MV-4-11 (cell line): ENCODE measurements around the gene LIN28A.

Source experiments
- DNase-seq: peaks from one replicate; lab custom pipeline; 2025; lab: John Stamatoyannopoulos, UW

LIN28A gene

GRCh38 chr1:26434161-26434752 lies 23.6 kb downstream of the LIN28A start:
- DNase-seq = no peak

DNA sequence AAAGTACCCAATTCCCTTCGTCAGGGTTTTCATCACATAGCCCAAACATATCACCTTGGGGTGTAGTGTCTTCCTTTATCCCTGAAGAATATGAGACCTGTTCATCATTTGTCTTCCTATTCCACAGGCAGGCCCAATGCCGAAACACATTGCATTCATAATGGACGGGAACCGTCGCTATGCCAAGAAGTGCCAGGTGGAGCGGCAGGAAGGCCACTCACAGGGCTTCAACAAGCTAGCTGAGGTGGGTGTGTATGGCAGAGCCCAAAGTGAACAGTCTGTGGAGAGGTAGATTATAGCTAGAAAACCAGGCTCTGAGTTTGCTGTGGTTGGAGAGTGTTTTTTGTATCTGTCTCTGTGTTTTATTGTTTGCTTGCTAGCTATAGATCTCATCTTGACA lies 27.4 kb downstream of the LIN28A start:
- no peak for DNase-seq

DNA sequence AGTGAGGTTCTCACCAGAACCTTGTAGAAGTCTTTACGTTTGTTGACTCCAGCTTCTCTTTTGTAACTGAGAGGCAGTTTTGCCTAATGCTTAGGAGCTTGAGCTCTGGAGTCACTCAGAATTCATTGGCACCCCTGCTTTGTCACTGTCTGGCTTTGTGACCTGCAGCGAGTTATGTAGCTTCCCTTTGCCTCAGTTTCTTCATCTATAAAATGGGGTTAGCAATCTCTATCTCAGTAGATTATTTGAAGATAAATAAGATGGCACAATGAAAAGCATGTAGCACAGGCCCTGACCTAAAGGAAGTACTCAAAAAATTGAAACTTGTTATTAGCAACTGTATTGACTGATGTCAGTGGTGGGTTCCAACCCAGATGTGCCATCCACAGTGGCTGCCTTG lies 29.6 kb downstream of the LIN28A start:
- DNase-seq = no peak

- no peak for DNase-seq
Measured at GRCh38 chr1:26449868-26450267, 39.3 kb downstream of the LIN28A start.

GRCh38 chr1:26450908-26451307 lies 40.3 kb downstream of the LIN28A start:
- no peak for DNase-seq

GRCh38 chr1:26452459-26453183 lies 42.0 kb downstream of the LIN28A start:
- no peak for DNase-seq

DNA sequence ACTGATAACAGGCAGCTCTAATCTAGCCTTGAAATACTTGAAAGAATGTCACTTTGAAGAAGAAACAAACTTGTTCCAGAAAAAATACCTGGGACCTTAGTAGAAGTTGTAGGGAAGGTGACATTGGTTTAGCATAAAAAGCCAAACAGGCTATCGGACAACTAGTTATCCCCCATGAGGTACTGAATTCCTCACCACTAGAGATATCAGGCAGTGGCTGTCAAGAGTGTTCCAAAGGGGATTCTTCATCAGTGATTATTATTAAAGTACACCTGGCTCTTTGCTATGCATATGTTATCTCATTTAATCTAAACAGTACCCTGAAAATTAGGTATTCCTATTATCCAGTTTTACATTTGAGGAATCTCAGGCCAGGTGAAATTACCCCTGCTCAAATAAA lies 48.5 kb downstream of the LIN28A start:
- no peak for DNase-seq

GRCh38 chr1:26459573-26460031 lies 49.0 kb downstream of the LIN28A start:
- DNase-seq = no peak

DNA sequence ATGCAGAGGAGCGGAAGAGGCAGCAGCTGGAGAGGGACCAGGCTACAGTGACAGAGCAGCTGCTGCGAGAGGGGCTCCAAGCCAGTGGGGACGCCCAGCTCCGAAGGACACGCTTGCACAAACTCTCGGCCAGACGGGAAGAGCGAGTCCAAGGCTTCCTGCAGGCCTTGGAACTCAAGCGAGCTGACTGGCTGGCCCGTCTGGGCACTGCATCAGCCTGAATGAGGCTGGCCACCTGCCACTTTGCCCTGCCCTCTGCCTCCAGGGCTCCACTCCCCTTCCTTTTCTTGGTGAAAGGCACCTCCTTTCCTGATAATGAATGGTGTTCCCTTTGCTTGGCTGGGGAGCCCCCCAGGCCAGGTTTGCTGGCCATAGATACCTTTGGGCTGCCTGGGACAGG lies 58.3 kb downstream of the LIN28A start:
- no peak for DNase-seq

DNA sequence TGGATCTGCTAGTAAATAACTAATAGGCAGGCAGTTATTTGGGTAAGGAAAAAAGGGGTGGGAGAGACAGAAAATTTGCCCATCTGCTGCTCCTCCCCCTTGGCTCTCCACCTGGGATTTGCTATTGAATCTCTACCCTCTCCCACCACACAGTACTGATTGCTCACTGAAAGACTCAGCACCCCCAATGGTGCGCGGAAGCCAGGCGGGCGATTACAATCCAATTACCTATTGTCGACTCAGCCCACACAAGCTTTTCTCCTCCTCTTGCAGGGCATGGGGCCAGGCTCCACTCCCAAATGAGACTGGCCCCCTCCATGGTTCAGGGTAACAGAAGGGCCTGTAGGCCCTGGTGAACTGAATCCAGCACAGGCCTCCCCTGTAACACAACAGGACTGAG lies 58.9 kb downstream of the LIN28A start:
- DNase-seq = no peak

DNA sequence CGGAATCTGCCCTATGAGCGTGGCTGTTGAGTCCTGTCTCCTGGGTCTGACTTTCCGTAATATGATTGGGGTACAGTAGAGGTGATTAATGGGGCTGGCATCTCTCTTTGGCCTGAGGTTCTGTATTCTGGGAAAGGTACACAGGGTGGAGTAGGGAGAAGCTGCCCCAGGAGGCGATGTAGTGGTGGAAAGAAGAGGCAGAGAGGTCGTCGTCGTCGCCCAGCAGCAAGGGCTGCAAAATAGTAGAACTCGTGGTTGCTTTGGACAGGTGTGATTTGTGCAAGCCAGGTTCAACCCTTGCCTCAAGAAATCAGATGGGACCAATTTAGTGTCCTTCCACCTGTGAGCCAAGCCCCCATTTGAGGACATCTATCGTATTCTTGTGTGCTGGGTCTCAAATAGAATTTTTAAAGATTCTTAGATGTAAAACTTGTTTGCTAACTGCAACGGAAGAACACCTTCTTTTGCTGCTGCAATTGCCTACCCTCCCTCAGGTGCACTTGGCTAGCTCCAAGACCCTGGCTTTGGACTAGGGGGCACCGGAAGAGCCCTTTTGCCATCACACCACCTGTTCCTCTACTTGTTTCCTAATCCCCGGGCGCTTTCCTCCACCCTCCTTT lies 60.4 kb downstream of the LIN28A start:
- DNase-seq = no peak

- peak; percentile 92 for DNase-seq
Measured at GRCh38 chr1:26471498-26472319, 61.1 kb downstream of the LIN28A start.

DNA sequence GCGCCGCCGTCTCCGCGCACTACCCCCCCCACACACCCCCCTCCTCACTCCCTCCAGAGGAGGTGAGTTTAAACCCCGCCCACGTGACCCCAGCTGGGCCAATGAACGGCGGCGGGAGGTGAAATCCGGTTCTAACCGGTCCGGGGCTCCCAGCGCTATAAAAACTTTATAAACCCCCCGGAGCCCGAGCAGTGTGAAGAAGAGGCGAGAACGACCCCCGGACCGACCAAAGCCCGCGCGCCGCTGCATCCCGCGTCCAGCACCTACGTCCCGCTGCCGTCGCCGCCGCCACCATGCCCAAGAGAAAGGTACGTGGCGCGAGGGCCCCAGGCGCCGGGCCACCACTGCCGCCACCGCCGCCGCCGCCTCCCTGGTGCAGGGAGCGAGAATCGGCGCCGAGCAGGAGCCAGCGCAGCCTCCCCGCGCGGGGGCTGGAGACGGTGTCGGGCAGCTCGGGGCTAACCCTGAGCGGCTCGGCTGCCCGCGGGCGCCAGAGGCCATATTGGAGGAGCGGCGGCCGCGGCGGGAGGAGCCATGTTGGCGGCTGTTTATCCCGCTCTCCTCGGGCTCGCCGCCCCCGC lies 61.8 kb downstream of the LIN28A start, which contains the start of gene HMGN2:
TSS of gene HMGN2 (plus strand) at position 121 of the 581 bp plus-strand sequence. CDS start at position 294, 173 bp downstream.
- peak; percentile 92 for DNase-seq

DNA sequence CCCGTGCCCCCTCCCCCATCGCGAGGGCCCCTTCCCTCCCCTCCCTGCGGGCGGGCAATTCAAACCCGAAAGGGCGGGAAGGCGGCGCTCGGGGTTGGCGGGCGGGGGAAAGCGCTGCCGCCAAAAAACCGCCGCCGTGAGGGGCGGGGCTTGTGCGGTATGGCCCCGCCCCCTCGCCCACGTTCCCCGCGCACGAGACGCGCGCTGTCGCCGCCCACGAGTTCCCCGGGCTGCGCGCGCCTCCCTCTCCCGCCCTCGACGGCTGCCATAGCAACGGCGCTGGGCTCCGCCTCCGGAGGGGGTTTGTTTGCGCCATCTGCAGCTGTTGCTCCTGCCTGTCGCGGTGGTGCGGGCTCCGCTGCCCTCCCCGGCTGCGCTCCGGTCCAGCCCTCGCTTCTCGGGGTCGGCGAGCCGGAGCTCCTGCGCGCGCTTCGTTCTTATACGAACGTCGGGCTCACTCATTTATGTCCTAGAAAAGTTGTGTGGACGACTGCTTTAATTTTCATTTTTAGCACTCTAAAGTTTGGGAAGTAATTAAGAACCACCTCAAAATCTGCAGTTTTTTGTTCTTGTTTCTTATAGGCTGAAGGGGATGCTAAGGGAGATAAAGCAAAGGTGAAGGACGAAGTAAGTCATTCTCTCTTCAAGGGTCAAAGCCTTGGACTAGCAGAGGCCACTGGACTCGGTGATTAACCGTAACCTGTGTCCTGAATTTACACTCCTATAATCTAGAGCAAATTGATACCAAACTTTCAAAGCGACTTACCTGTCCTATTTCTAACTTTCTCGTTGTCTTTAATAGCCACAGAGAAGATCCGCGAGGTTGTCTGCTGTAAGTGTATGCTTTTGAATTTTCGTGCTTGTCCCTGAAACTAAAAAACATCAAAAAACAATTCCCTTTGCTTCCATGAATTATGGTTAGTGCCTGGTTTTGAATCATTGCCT lies 62.6 kb downstream of the LIN28A start:
- DNase-seq = peak; percentile 85

- DNase-seq = no peak
Measured at GRCh38 chr1:26474818-26475217, 64.2 kb downstream of the LIN28A start.

GRCh38 chr1:26475989-26476388 lies 65.4 kb downstream of the LIN28A start:
- DNase-seq = no peak

DNA sequence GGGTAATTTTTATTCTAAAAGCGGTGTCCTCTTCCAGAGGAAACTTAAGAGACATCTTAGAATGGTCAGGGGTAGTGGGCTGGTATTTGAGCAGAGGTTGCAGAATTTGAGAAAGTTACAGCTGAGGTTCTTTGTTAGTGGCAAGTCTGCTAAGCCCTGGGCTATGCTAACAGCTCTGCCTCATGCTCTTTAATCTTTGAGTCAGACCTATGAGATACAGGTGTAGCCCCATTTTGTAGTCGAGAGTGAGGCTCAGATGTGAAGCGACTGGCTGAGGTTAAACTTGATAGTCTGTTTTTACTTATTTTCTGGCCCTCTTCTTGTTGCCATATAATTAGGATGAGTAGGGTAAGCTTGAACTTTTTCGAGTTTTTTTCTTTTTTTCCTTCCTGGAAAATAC lies 66.3 kb downstream of the LIN28A start:
- DNase-seq = no peak

DNA sequence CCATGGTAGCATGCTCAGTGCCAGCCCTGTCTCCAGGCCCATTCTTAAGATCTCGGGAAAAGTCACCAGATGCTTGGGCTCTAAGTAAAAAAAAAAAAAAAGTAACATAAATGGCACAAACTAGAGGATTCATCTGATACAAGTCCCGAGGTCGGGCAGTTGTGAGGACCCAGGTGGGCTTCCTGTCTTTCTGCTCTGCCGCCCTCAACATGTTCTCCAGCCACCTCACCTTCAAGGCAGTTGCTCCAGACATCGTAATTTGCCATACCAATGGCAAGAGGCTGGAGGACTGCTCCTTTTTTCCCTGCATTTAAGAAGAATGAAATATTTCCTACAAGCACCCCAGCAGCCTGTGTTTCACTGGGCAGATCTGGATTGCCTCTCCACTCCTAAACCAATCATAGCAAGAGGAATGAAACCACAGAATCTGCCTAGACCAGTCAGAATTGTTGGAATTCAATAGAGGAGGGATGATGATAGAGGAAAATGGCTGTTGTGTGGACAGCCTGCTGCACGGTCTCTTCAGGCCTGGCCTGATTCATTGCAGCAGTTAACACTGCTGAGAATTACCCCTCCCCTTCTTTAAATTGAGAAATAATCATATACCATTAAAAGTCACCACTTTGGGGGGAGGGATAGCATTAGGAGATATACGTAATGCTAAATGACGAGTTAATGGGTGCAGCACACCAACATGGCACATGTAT lies 67.0 kb downstream of the LIN28A start:
- peak; percentile 30 for DNase-seq

- no peak for DNase-seq
Measured at GRCh38 chr1:26478159-26478558, 67.5 kb downstream of the LIN28A start.

- DNase-seq = no peak
Measured at GRCh38 chr1:26478988-26479387, 68.4 kb downstream of the LIN28A start.
